PC-3 (cell line): ENCODE data around the gene ARRB1.

ENCODE experiments used
- EZH2 ChIP-seq: fragments of 300-600 bp; sonication (generic); IDR thresholded peaks from one replicate; pipeline ENCODE4 v1.6.1; 2017; ENCODE audit warnings: antibody characterized with exemption, mild to moderate bottlenecking, low read length; ENCODE audit not compliant: unreplicated experiment
- TF ChIP-seq, protein P1 (sequence below): fragments of 300-600 bp; sonication (generic); conservative IDR thresholded peaks from 2 replicates; pipeline ENCODE4 v1.5.1; 2017; ENCODE audit warnings: antibody characterized with exemption, low read depth, mild to moderate bottlenecking, low read length

DNA sequence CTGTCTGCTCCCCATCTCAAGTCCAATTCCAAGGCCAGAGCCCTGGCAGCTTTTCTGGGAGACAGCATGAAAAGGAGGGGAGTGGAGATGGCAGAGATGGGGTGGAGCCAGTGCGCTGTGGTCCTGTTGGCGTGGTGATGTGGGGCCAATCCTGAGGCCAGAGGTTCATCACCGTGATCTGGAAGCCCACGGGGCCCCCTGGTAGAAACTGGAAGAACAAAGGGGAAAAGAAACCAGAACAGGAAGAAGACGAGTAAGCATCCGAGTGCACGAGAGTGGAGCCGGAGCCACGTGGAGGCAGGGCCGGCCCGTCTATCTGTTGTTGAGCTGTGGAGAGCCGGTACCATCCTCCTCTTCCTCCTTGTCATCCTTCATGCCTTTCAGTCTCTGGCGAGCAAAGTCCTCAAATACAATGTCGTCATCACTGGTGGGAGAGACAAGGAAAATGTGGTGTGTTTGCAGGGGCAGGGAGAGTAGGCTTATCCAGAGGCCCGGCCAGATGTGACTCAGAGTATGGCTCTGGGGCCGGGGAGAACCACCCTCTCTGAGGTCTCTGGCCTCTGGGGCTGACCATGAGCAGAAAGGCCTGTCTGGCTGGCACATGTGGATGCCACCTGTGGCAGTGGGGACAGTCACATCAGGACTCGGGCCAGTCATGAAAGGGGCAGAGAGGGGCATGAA, 85.5 kb downstream of the ARRB1 start:
- TF ChIP-seq, protein P1, sequence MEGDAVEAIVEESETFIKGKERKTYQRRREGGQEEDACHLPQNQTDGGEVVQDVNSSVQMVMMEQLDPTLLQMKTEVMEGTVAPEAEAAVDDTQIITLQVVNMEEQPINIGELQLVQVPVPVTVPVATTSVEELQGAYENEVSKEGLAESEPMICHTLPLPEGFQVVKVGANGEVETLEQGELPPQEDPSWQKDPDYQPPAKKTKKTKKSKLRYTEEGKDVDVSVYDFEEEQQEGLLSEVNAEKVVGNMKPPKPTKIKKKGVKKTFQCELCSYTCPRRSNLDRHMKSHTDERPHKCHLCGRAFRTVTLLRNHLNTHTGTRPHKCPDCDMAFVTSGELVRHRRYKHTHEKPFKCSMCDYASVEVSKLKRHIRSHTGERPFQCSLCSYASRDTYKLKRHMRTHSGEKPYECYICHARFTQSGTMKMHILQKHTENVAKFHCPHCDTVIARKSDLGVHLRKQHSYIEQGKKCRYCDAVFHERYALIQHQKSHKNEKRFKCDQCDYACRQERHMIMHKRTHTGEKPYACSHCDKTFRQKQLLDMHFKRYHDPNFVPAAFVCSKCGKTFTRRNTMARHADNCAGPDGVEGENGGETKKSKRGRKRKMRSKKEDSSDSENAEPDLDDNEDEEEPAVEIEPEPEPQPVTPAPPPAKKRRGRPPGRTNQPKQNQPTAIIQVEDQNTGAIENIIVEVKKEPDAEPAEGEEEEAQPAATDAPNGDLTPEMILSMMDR, result no peak
- no peak for TF ChIP-seq EZH2
